ENCODE measurements around the gene LCN2.
"Not testable (repeated sequence)": the region's sequence is repeated elsewhere in the genome, so short reads cannot be mapped to it uniquely, and the experiment has no call there.

Gene LCN2

GRCh38 chr9:128131346-128131745, 17.9 kb upstream of the LCN2 start:
- H3K4me3 ChIP-seq (ENCODE audit: low read depth, low read length); H3K36me3 ChIP-seq (replicated peaks); H3K27ac ChIP-seq; DNase-seq; H3K27me3 ChIP-seq (replicated peaks); in situ Hi-C loops (cut with HindIII; ENCODE audit: low pct_ligation_motif_present, low sequenced_read_pairs): not testable (repeated sequence)

GRCh38 chr9:128132139-128132538, 17.1 kb upstream of the LCN2 start:
- H3K27ac ChIP-seq; DNase-seq; H3K36me3 ChIP-seq (replicated peaks); H3K27me3 ChIP-seq (replicated peaks); H3K4me3 ChIP-seq (ENCODE audit: low read depth, low read length); in situ Hi-C loops (cut with HindIII; ENCODE audit: low pct_ligation_motif_present, low sequenced_read_pairs): not testable (repeated sequence)

GRCh38 chr9:128135561-128135960, 13.7 kb upstream of the LCN2 start:
- in situ Hi-C loops (cut with HindIII; ENCODE audit: low pct_ligation_motif_present, low sequenced_read_pairs); DNase-seq; H3K36me3 ChIP-seq (replicated peaks); H3K27ac ChIP-seq; H3K27me3 ChIP-seq (replicated peaks); H3K4me3 ChIP-seq (ENCODE audit: low read depth, low read length): not testable (repeated sequence)

GRCh38 chr9:128136816-128137793, 12.1 kb upstream of the LCN2 start:
- H3K36me3 ChIP-seq (replicated peaks) = no peaks in the 10 kb centered on the region
- DNase-seq = peak; percentile 56
- no peak overlapping the region for H3K27ac ChIP-seq
- in situ Hi-C loops (cut with HindIII; ENCODE audit: low pct_ligation_motif_present, low sequenced_read_pairs) = no loop called here
- peaks cover 2% of the 10 kb centered on the region for H3K27me3 ChIP-seq (replicated peaks)
- no peak for TF ChIP-seq CTCF (IDR thresholded peaks at IDR 0.05; ENCODE audit: low read depth, low read length, missing control alignments)
- H3K4me3 ChIP-seq (ENCODE audit: low read depth, low read length) = no peak overlapping the region

- Histone ChIP-seq H3K27me3 (replicated peaks) (peaks cover 2% of the 10 kb centered on the region), H3K36me3 (replicated peaks) (no peaks in the 10 kb centered on the region), H3K27ac (no peak overlapping the region), H3K4me3 (ENCODE audit: low read depth, low read length) (no peak overlapping the region)
- no peak for TF ChIP-seq CTCF (IDR thresholded peaks at IDR 0.05; ENCODE audit: low read depth, low read length, missing control alignments)
- no peak for DNase-seq
- in situ Hi-C loops (cut with HindIII; ENCODE audit: low pct_ligation_motif_present, low sequenced_read_pairs) = no loop called here
Measured at GRCh38 chr9:128138001-128138400, 11.3 kb upstream of the LCN2 start.

- DNase-seq = no peak
- no peaks in the 10 kb centered on the region for H3K36me3 ChIP-seq (replicated peaks)
- in situ Hi-C loops (cut with HindIII; ENCODE audit: low pct_ligation_motif_present, low sequenced_read_pairs) = no loop called here
Measured at GRCh38 chr9:128139621-128140020, 9.6 kb upstream of the LCN2 start.

GRCh38 chr9:128141604-128142003, 7.6 kb upstream of the LCN2 start:
- Histone ChIP-seq H3K36me3 (replicated peaks) (no peaks in the 10 kb centered on the region), H3K27ac (no peak overlapping the region), H3K4me3 (ENCODE audit: low read depth, low read length) (no peak overlapping the region), H3K27me3 (replicated peaks) (no peaks in the 10 kb centered on the region)
- TF ChIP-seq CTCF (IDR thresholded peaks at IDR 0.05; ENCODE audit: low read depth, low read length, missing control alignments) = no peak
- in situ Hi-C loops (cut with HindIII; ENCODE audit: low pct_ligation_motif_present, low sequenced_read_pairs) = no loop called here
- DNase-seq = no peak

More at GRCh38 chr9:128139621-128140020, 9.6 kb upstream of the LCN2 start:
- no peak for TF ChIP-seq CTCF (IDR thresholded peaks at IDR 0.05; ENCODE audit: low read depth, low read length, missing control alignments)
- H3K27me3 ChIP-seq (replicated peaks) = no peaks in the 10 kb centered on the region
- no peak overlapping the region for H3K4me3 ChIP-seq (ENCODE audit: low read depth, low read length)
- no peak overlapping the region for H3K27ac ChIP-seq

All from brain microvascular endothelial cell (primary cell).